Non-pigmented ciliary epithelial cell (primary cell): Measurements from ENCODE around the gene PPP1R3E.
"Not testable (repeated sequence)": the region's sequence is repeated elsewhere in the genome, so short reads cannot be mapped to it uniquely, and the experiment has no call there.

ENCODE experiments used
- DNase-seq: peaks from one replicate; pipeline ENCODE4 v3.0.0-alpha.2; 2010; ENCODE audit warnings: low read depth

The PPP1R3E gene

GRCh38 chr14:23302290-23303225, at the start of gene PPP1R3E:
Gene PPP1R3E, minus strand, starts transcription at chr14:23302859. Its CDS starts 283 bp downstream, at chr14:23302576.
- DNase-seq: no peak

GRCh38 chr14:23351681-23352505, 49.2 kb upstream of the PPP1R3E start:
- no peak for DNase-seq

GRCh38 chr14:23349156-23349845, 46.6 kb upstream of the PPP1R3E start:
- no peak for DNase-seq

DNA sequence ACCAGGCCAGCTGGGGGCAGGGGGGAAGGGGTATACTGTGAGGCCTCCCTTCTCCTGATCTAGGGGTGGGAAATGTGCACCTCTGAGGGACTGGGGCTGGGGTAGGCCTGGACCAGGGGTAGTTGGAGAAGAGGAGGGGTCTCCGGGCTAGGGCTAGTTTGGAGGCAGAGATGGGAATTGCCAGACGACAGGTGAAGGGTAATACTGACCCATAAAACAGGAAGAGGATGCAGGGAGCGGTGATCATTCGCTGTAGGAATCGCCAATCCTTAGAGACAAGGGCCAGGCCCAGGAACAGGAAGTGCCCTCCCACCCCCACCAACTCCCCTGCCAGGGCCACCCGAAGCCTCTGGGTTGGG, 45.6 kb upstream of the PPP1R3E start:
- DNase-seq: no peak

DNA sequence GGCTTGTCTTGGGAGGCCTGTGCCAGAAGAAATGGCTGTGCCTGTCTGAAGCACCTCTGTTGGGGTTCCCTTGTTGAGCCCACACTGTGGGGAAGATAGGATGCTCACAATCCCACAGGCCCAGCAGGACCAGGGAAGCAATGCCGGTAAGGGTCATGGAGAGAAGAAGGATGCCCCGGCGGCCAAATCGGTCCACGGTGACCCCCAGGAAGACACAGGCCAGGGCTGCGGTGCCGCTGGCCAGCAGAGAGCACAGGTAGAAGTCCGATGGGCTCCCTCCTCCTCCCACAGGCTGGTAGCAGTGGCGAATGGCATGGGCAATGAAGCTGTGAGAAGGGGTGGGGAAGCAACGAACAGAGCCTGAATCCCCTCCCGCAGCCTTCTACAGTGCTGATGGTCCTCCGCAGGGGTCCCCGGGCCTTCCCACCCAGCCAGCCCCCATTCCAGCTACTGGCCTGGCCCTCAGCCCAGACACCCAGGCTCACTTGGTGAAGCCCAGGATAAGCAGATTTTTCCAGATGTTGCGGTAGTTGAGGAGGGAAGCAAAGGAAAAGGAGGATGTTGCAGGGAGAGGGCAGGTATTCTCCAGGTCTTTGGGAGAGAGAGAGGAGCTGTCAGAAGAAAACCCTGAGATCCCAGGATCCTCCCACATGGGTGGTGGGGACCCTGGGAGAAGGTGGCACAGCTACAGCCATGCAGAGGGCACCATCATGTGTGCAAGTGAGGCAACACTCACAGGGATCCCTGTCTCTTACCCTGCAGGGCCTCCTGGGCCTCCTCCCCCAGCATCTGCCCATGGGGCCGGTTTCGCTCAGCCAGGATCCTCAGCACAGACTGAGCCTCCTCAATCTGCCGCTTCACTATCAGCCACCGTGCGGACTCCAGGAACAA, 45.0 kb upstream of the PPP1R3E start:
- DNase-seq: no peak

DNA sequence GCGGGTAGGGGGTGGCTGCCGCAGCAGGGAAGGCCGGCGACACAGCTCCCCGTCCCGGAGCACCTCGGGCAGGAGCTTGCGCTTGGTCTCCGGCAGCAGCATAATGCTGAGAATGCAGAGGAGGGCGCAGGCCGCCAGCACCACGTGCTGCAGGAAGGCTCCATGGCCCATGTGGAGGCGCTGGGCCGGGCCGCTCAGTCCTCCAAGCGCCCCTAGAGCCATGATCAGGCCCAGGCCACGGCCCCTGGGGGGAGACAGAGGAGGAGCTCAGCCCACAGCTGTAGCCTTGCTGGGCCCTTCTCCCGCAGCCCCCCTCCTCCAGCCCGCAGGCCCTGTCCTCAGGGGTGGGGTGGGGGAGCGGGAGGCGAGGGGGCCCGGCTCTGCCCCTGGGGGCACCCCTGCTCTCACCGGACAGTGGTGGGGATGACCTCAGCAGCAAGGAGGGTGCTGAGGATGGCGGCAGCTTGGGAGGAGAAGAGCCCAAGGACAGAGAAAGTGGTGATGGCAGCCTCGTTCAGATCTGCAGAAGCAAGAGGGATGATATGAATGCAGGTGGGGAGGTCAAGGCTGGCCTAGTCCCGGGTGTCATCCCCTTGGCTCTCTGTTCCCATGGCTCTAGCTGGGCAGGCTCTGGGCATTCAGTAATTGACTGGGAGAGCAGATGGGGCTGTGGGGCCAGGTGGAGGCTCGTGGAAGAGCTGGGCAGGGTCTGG, 44.2 kb upstream of the PPP1R3E start:
- DNase-seq: no peak

- DNase-seq: no peak
These were observed 43.5 kb upstream of the PPP1R3E start for GRCh38 chr14:23345987-23346692.

- DNase-seq: no peak
These were observed 41.8 kb upstream of the PPP1R3E start for GRCh38 chr14:23344481-23344880.

GRCh38 chr14:23339506-23340268, 37.0 kb upstream of the PPP1R3E start:
- DNase-seq: no peak

DNA sequence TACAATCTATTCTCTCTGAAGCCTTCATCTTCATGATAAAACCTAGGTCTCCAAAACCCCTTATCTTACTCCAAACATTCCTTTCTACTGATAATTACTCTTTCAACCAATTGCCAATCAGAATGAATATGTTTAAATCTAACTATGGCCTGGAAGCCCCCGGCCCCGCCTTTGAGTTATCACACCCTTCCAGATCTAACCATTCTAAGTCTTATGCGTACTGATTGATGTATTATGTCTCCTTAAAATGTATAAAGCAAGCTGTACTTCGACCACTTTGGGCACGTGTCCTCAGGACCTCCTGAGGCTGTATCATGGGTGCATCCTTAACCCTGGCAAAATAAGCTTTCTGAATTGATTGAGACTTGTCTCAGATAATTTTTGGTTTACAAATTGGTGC, 33.0 kb upstream of the PPP1R3E start:
- DNase-seq: no peak

GRCh38 chr14:23327947-23328744, 25.5 kb upstream of the PPP1R3E start:
- DNase-seq: no peak

GRCh38 chr14:23326491-23327332, 24.1 kb upstream of the PPP1R3E start:
- no peak for DNase-seq

GRCh38 chr14:23325746-23326145, 23.1 kb upstream of the PPP1R3E start:
- DNase-seq: not testable (repeated sequence)

DNA sequence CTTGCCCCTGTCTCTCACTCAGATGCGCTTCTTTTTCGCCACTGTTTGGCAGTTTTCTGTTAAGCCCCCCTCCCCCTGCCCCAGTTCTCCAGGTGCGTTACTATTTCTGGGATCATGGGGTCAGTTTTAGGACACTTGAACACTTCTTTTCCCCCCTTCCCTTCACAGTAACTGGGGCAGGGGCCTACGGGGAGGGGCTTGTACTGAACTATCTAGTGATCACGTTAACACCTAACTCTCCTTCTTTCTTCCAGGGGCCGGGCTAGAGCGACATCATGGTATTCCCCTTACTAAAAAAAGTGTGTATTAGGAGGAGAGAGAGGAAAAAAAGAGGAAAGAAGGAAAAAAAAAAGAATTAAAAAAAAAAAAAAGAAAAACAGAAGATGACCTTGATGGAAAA, 22.3 kb upstream of the PPP1R3E start:
- DNase-seq: no peak

- DNase-seq: no peak
These were observed 21.8 kb upstream of the PPP1R3E start for GRCh38 chr14:23324455-23324846.

DNA sequence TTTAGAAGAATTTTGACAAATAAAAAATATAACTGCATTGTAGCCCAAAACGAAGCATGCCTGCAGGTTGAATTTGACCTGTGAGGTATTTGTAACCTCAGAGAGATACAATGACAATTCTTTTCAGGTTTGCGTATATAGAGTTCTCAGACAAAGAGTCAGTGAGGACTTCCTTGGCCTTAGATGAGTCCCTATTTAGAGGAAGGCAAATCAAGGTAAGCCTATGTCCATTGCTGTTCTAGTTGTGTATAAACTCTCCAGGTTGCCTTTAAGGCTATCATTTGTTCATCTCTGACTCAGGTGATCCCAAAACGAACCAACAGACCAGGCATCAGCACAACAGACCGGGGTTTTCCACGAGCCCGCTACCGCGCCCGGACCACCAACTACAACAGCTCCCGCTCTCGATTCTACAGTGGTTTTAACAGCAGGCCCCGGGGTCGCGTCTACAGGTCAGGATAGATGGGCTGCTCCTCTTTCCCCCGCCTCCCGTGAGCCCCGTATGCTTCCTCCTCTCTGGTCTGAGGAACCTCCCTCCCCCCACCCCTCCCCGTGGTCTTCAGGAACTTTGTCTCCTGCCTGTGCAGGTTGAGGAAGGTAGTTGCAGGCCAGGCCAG, 21.3 kb upstream of the PPP1R3E start:
- no peak for DNase-seq
